Activated B cell treated with CpG ODN at 0.5 μM for 24 hours (primary cell): ENCODE measurements around the gene SLC5A3. TPM values are rescaled to one million over a fixed set of nuclear protein-coding genes. Genes with fewer than 3 reads are reported as not detected.

Experiments
- ATAC-seq: fragments of 200-7000 bp; cut with Tn5 transposase; one replicate; pipeline ENCODE4 v1.10.0; 2021; ENCODE audit warnings: low read depth, mild to moderate bottlenecking, moderate library complexity
- CTCF ChIA-PET: fragments of 350-600 bp; sonication (Branson Sonifier 250); formaldehyde crosslinking; loops from one replicate; lab custom pipeline; 2021; ENCODE audit warnings: antibody characterized with exemption; lab: Charles Lee
- POLR2A ChIA-PET: fragments of 350-600 bp; sonication (Branson Sonifier 250); formaldehyde crosslinking; loops from one replicate; lab custom pipeline; 2021; ENCODE audit warnings: antibody characterized with exemption; lab: Charles Lee
- DNase-seq: peaks from one replicate; pipeline ENCODE4 v3.0.0; 2022
- H3K27ac Mint-ChIP-seq: one replicate; pipeline ENCODE4 v1.8.0; 2020; ENCODE audit warnings: mixed read lengths
- H3K27me3 Mint-ChIP-seq: one replicate; pipeline ENCODE4 v1.8.0; 2021; ENCODE audit warnings: mixed read lengths
- H3K36me3 Mint-ChIP-seq: one replicate; pipeline ENCODE4 v1.8.0; 2021; ENCODE audit warnings: low read depth, mixed read lengths
- H3K4me1 Mint-ChIP-seq: one replicate; pipeline ENCODE4 v1.8.0; 2021; ENCODE audit warnings: mixed read lengths
- H3K4me3 Mint-ChIP-seq: one replicate; pipeline ENCODE4 v1.8.0; 2020; ENCODE audit warnings: mild to moderate bottlenecking, mixed read lengths
- H3K9me3 Mint-ChIP-seq: one replicate; pipeline ENCODE4 v1.8.0; 2020; ENCODE audit warnings: mixed read lengths
- intact Hi-C: fragments of 100-400 bp; cut with micrococcal nuclease; formaldehyde crosslinking; loops from one replicate; pipeline ENCODE4 v1.15.1; 2024
- total RNA-seq: library from RNA; stranded (reverse); gene quantifications from 2 replicates; pipeline ENCODE4 v1.2.3, GENCODE V29; 2022
- TF ChIP-seq, protein P1 (sequence below): fragments of 200-600 bp; IDR thresholded peaks from one replicate; pipeline ENCODE4 v1.8.0; 2022; ENCODE audit warnings: antibody characterized with exemption, mild to moderate bottlenecking

SLC5A3 gene
- 7.7 and 9.0 TPM in 2 replicates for total RNA-seq

GRCh38 chr21:34073032-34073748 lies at the start of gene SLC5A3, which contains the start of gene MRPS6:
SLC5A3 (plus strand) TSS chr21:34073578; CDS start chr21:34095199, 21,621 bp downstream.
MRPS6 (plus strand) TSS chr21:34073578; CDS start chr21:34073701, 123 bp downstream.
- intact Hi-C loops: loop anchor here (1.0 to 10.0 kb wide), 6 partner anchors 53 to 1992 kb away; partner anchors contain the start of genes ATP5PO and SETD4
- TF ChIP-seq, protein P1, sequence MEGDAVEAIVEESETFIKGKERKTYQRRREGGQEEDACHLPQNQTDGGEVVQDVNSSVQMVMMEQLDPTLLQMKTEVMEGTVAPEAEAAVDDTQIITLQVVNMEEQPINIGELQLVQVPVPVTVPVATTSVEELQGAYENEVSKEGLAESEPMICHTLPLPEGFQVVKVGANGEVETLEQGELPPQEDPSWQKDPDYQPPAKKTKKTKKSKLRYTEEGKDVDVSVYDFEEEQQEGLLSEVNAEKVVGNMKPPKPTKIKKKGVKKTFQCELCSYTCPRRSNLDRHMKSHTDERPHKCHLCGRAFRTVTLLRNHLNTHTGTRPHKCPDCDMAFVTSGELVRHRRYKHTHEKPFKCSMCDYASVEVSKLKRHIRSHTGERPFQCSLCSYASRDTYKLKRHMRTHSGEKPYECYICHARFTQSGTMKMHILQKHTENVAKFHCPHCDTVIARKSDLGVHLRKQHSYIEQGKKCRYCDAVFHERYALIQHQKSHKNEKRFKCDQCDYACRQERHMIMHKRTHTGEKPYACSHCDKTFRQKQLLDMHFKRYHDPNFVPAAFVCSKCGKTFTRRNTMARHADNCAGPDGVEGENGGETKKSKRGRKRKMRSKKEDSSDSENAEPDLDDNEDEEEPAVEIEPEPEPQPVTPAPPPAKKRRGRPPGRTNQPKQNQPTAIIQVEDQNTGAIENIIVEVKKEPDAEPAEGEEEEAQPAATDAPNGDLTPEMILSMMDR: no peak
- H3K4me3 Mint-ChIP-seq: peak within 1 kb of the TSS; percentile 92
- peak within 1 kb of the TSS; percentile 84 for H3K27ac Mint-ChIP-seq
- no peaks in the 10 kb centered on the region for H3K9me3 Mint-ChIP-seq
- CTCF ChIA-PET: interaction anchor here (0.7 to 2.8 kb wide), 5 partner anchors 50 to 275 kb away, joined by 3 to 16 read pairs (median 3); no protein-coding TSS in a partner anchor
- ATAC-seq (peak; percentile 82), DNase-seq (peak; percentile 80)
- POLR2A ChIA-PET: interaction anchor here (0.5 to 3.3 kb wide), 5 partner anchors 52 to 904 kb away, joined by 3 to 29 read pairs (median 3); no protein-coding TSS in a partner anchor
- peaks cover 41% of the 10 kb centered on the region for H3K4me1 Mint-ChIP-seq
- peaks cover 16% of the 10 kb centered on the region for H3K36me3 Mint-ChIP-seq
- H3K27me3 Mint-ChIP-seq: no peaks in the 10 kb centered on the region

- DNase-seq: no peak
- ChIA-PET CTCF (interaction anchor here (1.6 kb wide), 1 partner anchor 100 kb away, joined by 4 read pairs; no protein-coding TSS in a partner anchor), POLR2A (no interaction called here)
- Mint-ChIP-seq H3K36me3 (no peaks in the 10 kb centered on the region), H3K4me3 (no peak overlapping the region), H3K27me3 (no peaks in the 10 kb centered on the region), H3K4me1 (peaks cover 2% of the 10 kb centered on the region), H3K9me3 (no peaks in the 10 kb centered on the region), H3K27ac (no peak overlapping the region)
- intact Hi-C loops: loop anchor here (5.0 kb wide), 1 partner anchor 33 kb away; no protein-coding TSS in a partner anchor
- no peak for ATAC-seq
- TF ChIP-seq, protein P1: no peak
Measured at GRCh38 chr21:34023691-34024373, 49.5 kb upstream of the SLC5A3 start.

DNA sequence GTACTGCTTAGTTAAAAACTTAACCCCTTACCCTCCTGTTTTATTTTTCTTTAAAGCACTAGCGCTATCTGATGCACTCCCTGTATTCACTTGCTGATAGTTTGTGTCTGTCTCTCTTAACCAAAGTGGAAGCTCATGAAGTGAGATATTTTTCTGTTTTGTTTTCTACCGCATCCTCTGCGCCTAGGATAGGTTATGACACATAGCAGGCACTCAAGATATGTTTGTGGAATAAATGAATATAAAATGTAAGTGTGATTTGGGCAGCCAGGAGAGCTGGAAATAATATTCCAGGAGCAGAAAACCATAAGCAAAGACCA lies 49.0 kb upstream of the SLC5A3 start:
- intact Hi-C loops: loop anchor here (5.0 kb wide), 1 partner anchor 33 kb away; no protein-coding TSS in a partner anchor
- DNase-seq (no peak), ATAC-seq (no peak)
- H3K9me3 Mint-ChIP-seq: no peaks in the 10 kb centered on the region
- H3K4me3 Mint-ChIP-seq: no peak overlapping the region
- TF ChIP-seq, protein P1: no peak
- no peaks in the 10 kb centered on the region for H3K36me3 Mint-ChIP-seq
- H3K27me3 Mint-ChIP-seq: no peaks in the 10 kb centered on the region
- POLR2A ChIA-PET: interaction anchor here (0.5 kb wide), 1 partner anchor 79 kb away, joined by 6 read pairs; no protein-coding TSS in a partner anchor
- CTCF ChIA-PET: interaction anchor here (1.6 kb wide), 1 partner anchor 100 kb away, joined by 4 read pairs; no protein-coding TSS in a partner anchor
- no peak overlapping the region for H3K27ac Mint-ChIP-seq
- H3K4me1 Mint-ChIP-seq: peaks cover 2% of the 10 kb centered on the region

DNA sequence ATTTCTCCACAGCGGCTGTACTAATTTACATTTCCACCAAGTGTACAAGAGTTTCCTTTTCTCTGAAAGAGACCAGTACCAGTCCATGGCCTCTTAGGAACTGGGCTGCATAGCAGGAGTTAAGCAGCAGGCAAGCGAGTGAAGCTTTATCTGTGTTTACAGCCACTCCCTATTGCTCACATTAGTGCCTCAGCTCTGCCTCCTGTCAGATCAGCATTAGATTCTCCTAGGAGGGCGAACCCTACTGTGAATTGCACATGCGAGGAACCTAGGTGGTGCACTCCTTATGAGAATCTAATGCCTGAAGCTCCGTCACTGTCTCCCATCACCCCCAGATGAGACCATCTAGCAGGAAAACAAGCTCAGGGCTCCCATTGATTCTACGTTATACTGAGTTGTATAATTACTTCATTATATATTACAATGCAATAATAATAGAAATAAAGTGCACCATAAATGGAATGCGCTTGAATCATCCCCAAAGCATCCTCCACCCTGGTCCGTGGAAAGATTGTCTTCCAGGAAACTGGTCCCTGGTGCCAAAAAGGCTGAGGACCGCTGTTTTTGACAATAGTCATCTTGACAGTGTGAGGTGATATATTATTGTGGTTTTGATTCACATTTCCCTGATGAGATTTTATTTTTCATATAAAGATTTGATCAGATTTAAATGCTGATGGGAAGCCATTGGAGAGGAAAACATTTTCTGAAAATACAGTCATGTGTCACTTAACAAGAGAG lies 45.5 kb upstream of the SLC5A3 start:
- ATAC-seq (no peak), DNase-seq (no peak)
- H3K9me3 Mint-ChIP-seq: no peaks in the 10 kb centered on the region
- CTCF ChIA-PET: no interaction called here
- intact Hi-C loops: no loop called here
- TF ChIP-seq, protein P1: no peak
- POLR2A ChIA-PET: no interaction called here
- H3K4me1 Mint-ChIP-seq: peaks cover 15% of the 10 kb centered on the region
- no peaks in the 10 kb centered on the region for H3K27me3 Mint-ChIP-seq
- H3K27ac Mint-ChIP-seq: no peak overlapping the region
- no peaks in the 10 kb centered on the region for H3K36me3 Mint-ChIP-seq
- H3K4me3 Mint-ChIP-seq: no peak overlapping the region
